Stimulated activated CD8-positive, alpha-beta memory T cell treated with anti-CD3 and anti-CD28 coated beads, Interleukin-4, amount 100 ng/mL, for 24 hours (primary cell): ENCODE measurements around the gene NLGN4X.

Experiments used
- DNase-seq: peaks from one replicate; pipeline ENCODE4 v3.0.0-alpha.2; 2020; ENCODE audit warnings: low read depth

The NLGN4X gene

GRCh38 chrX:6228720-6229119 is at the start of gene NLGN4X:
TSS of gene NLGN4X (minus strand) at chrX:6228867. CDS start at chrX:6151466, 77,401 bp downstream.
- DNase-seq: no peak

- DNase-seq: no peak
Measured at GRCh38 chrX:6266041-6266440, 37.4 kb upstream of the NLGN4X start.

GRCh38 chrX:6262959-6263358 is 34.3 kb upstream of the NLGN4X start:
- DNase-seq: no peak

GRCh38 chrX:6257025-6257424 is 28.4 kb upstream of the NLGN4X start:
- DNase-seq: no peak

DNA sequence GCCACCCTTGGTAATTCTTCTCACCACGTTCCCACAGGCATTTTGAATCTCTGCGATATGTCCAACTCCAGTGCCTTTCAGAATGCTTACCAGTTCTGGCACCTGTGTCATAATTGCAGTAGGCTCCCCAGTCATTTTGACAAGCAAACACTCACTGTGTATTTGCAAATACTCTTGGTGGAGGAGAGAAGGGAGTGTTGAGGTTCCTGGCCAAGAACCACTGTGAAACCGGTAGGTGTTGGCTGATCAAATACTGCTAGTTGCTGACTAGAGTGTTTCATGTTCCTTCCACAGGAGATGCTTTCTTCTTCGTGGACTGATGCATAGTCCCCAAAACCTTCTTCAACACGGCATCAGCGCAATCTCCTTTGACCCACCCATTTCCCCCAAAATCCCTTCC is 16.0 kb upstream of the NLGN4X start:
- no peak for DNase-seq

- DNase-seq: no peak
Measured at GRCh38 chrX:6238576-6238975, 9.9 kb upstream of the NLGN4X start.

DNA sequence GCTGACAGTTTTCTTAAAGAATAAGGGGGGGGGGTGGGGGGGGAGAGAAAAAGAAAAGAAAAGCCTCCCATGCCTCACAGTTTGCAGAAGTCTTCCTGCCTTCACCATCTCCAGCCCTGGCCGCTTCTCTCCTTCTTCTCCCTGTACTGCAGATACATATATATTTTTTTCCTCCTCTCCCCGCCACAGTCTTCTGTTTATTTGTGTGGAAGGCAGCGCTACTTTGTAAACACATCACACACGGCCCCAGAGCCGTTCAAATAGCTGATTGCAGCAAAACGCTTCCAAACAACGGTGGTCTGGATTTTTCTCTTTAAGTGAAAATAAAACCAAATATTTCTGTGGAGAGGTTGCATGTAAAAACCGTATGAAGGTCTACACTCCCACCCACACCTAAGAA is 732 bp downstream of the NLGN4X start:
- no peak for DNase-seq

- DNase-seq: no peak
Measured at GRCh38 chrX:6227453-6227835, 1.2 kb downstream of the NLGN4X start.

GRCh38 chrX:6226596-6227452 is 1.8 kb downstream of the NLGN4X start:
- DNase-seq: no peak

DNA sequence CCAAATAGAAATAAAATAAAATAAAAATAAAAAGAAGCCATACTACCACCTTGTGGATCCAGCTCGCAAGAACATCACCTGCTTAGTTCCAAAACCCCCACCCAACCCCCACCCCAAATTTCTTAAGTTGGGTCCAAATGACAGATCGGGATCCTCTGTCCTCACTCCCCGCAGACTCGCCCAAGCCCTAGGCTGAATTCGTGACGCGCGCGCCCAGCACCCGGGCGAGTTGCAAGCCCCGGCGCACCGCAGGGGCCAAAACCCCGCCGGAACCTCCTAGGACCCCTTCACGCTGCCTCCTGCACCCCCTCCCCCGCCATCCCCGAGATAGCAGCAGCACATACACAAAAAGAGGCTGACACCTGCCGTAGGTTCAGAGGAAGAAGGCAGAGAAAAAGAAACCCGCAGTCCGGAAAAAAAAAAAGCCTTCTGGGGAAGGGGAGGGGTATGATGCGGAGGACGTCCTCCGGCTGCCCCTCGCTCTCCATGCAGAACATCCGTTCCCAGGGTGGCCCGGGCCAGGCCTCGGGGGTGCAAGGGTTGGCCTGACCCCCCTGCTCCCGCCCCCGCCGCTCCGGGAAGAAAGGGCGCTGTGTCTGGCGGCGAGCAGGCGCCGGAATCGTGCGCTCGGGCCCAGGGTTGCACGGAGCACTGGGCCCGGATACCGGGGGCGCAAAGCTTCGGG is 2.6 kb downstream of the NLGN4X start:
- no peak for DNase-seq

DNA sequence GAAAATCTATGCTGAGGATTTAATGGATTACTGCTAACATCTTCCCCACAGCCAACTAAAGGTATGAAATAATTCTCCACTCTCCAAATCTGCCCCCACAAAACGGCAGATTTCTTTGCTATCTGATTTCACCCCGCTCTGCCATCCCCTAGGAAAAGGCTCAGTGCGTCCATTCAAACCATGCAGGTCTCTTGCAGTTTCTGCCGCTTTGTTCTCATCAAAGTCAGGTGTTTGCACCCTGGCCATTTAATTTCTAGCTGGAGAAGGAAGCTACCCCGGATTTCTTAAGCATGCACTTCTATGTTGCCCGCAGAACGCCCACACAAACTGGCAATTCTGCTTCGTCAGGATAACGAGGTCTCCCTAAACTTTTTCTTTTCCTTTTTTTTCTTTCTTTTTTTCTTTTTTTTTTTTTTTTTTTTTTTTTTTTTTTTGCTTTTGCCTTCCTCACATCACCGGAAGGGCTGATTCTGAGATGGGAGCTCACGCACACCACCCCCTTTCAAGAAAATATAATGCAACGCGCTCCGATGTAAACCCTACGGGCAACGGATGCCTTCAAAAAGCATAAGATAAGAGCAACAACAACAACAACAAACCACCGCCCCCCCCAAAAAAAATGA is 3.3 kb downstream of the NLGN4X start:
- no peak for DNase-seq

DNA sequence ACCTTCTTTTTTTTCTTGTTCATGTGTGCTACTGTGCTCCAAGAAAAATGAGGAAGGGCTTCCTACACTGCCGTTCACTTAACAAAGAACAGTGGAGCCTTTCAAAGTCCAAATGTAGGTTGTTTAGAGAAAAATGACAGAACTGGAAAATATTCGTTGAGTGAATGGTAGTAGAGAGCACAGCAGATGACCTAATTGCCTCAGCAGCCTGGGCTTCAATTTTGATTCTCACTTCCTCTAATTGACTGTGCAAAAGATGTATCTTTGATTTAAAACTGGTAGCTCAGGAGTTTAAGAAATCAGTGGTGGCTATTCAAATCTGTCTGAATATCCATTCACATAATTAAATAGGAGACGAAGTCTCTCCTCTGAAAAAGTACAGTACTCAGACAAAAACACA is 5.2 kb downstream of the NLGN4X start:
- no peak for DNase-seq

- no peak for DNase-seq
Measured at GRCh38 chrX:6210230-6210629, 18.4 kb downstream of the NLGN4X start.

GRCh38 chrX:6203462-6204215 is 25.0 kb downstream of the NLGN4X start:
- no peak for DNase-seq

GRCh38 chrX:6199486-6199885 is 29.2 kb downstream of the NLGN4X start:
- no peak for DNase-seq

- DNase-seq: no peak
Measured at GRCh38 chrX:6187256-6187655, 41.4 kb downstream of the NLGN4X start.

DNA sequence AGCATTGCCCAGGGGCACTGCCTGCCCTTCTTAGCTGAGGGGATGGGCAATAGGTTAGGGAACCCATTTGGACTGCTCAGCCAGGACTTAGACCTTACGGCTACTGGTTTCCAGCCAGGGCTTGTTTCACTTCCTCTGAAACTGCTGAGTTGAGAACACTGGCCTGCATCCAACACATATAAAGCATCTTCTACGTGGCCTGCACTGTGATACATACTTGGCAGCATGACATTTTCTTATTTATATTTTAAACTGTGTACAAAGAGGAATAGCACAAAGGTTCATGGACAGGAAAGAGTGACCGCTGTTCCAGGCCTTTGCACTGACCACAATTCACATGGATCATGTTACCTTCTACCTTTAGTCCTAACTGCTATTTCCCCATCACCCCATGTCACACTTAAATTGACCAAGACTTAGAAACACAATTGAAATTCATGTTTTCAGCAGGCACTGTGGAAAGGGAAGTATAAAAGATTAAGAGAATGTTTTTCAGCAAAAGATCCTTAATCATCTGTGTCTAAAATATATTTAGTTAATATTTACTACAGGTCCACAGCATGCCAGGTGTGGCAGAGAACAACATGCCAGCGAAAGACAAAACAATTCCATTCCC is 43.7 kb downstream of the NLGN4X start:
- DNase-seq: no peak

- no peak for DNase-seq
Measured at GRCh38 chrX:6175914-6176313, 52.8 kb downstream of the NLGN4X start.

DNA sequence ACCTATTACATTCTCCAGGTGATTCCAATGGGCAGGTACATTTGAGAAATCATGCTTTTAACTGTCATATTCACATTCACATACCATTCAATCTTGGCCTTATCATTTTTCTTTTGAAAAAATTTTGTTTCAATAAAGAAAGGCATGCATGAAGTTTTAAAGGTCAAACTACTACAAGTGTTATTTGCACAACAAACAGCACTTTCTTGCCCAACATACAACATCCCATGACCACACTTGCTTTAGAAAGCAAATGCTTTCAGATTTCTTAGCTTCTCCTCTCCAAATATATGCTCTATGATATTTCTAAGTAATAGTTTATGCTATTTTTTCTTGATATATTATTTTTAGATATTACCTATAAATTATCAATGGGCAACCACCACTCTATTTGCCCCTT is 58.2 kb downstream of the NLGN4X start:
- DNase-seq: no peak

DNA sequence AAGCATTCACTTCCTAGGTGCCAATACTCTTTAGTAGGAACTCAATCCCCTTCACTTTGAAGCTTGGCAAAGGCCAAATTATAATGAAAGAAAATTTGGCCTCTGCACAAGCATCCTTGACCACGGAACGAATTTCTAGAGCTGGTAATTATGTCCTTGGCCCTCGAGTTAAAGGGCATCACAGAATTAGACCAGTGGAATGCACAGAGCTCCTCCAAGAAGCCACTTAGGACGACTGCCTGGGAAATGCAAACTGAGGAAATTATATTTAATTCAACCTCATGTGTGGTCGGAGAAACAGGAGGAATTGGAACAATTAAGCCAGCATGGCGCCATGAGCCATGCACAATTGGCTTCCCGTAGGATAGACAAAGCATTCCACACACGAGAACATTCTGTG is 59.3 kb downstream of the NLGN4X start:
- no peak for DNase-seq

- DNase-seq: no peak
Measured at GRCh38 chrX:6163721-6164120, 64.9 kb downstream of the NLGN4X start.

GRCh38 chrX:6159468-6159867 is 69.2 kb downstream of the NLGN4X start:
- no peak for DNase-seq
